ENCODE measurements around the gene FMR1NB. TPM values are rescaled to one million over a fixed set of nuclear protein-coding genes. Genes with fewer than 3 reads are reported as not detected.

FMR1NB gene
- not detected in 2 replicates for total RNA-seq

GRCh38 chrX:147981038-147981752, at the start of gene FMR1NB:
Gene FMR1NB (plus strand): TSS chrX:147981337. CDS start chrX:147981403, 66 bp downstream.

Other genes with a start within 250 kb of the FMR1NB start
- 31.8 and 38.9 TPM in 2 replicates for gene FMR1, start 69.4 kb upstream of the FMR1NB start, total RNA-seq

All from bronchial smooth muscle cell (primary cell).